Lower leg skin (tissue), 3 donors: ENCODE measurements around the gene GAK.

Experiments
- POLR2A ChIP-seq, 2 donors: fragments of 450-650 bp; IDR thresholded peaks; one replicate each; pipeline ENCODE4 v1.6.1; 2016 to 2017; ENCODE audit warnings: antibody characterized with exemption in 2 of 2, mild to moderate bottlenecking in 1 of 2, moderate library complexity in 1 of 2
- TF ChIP-seq, protein P1 (sequence below), 3 donors: fragments of 450-650 bp; IDR thresholded peaks; one replicate each; pipeline ENCODE4 v1.5.1; 2016; ENCODE audit warnings: antibody characterized with exemption in 3 of 3, mild to moderate bottlenecking in 3 of 3, moderate library complexity in 2 of 3

DNA sequence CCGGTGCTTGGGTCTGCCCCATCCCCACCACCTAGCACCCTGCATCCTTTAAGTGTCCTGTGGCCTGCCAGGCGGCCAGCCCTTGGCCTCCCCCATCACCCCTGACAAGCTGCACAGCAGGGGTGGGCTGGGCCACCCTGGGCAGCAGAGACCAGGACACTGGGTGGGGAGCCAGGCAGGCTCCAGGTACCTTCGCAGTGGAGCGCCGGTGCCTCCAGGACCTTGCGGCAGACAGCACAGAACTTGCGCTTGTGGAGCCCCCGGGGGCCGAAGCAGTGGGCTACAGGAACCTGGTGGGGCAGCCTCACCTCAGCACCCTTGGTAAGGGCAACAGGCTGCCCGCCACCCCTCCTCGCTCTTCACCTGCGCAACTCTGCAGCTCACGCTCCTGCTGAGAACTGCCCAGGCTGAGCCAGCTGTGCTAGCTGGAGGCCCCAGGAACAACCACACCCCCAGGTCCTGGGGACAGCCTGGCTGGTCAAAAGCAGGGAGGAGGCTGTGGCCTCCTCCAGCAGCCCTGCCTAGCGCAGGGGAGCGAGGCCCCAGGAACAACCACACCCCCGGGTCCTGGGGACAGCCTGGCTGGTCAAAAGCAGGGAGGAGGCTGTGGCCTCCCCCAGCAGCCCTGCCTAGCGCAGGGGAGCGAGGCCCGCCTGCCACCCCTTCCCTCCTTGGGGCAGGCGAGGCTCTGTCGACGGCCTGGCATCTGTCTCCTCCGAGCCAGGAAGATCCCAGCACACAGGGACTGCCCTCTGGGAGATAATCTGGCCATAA, 36.7 kb upstream of the GAK start:
- no peak for TF ChIP-seq POLR2A (IDR thresholded peaks at IDR 0.05)
- TF ChIP-seq, protein P1, sequence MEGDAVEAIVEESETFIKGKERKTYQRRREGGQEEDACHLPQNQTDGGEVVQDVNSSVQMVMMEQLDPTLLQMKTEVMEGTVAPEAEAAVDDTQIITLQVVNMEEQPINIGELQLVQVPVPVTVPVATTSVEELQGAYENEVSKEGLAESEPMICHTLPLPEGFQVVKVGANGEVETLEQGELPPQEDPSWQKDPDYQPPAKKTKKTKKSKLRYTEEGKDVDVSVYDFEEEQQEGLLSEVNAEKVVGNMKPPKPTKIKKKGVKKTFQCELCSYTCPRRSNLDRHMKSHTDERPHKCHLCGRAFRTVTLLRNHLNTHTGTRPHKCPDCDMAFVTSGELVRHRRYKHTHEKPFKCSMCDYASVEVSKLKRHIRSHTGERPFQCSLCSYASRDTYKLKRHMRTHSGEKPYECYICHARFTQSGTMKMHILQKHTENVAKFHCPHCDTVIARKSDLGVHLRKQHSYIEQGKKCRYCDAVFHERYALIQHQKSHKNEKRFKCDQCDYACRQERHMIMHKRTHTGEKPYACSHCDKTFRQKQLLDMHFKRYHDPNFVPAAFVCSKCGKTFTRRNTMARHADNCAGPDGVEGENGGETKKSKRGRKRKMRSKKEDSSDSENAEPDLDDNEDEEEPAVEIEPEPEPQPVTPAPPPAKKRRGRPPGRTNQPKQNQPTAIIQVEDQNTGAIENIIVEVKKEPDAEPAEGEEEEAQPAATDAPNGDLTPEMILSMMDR (IDR thresholded peaks at IDR 0.05): no peak
